Testis (tissue), 3 donors: ENCODE measurements around the gene L2HGDH. TPM values are rescaled to one million over a fixed set of nuclear protein-coding genes. Genes with fewer than 3 reads are reported as not detected.

Source experiments
- DNase-seq: peaks from one replicate; pipeline ENCODE4 v3.0.0-alpha.2; 2019
- H3K27ac ChIP-seq, 2 donors: fragments of 200-600 bp; sonication (generic); one replicate each; pipeline ENCODE4 v1.5.1; 2019
- H3K27me3 ChIP-seq: fragments of 200-600 bp; sonication (generic); one replicate; pipeline ENCODE4 v1.5.1; 2019
- H3K36me3 ChIP-seq: fragments of 200-600 bp; sonication (generic); one replicate; pipeline ENCODE4 v1.5.1; 2017; ENCODE audit warnings: low read depth; ENCODE audit errors: missing control alignments
- H3K4me1 ChIP-seq: fragments of 200-600 bp; sonication (generic); one replicate; pipeline ENCODE4 v1.5.1; 2019
- H3K4me3 ChIP-seq, 2 donors: fragments of 200-600 bp; sonication (generic); one replicate each; pipeline ENCODE4 v1.5.1; 2017 to 2019
- H3K9me3 ChIP-seq: fragments of 200-600 bp; sonication (generic); one replicate; pipeline ENCODE4 v1.5.1; 2017
- CTCF ChIP-seq, 3 experiments: fragments of 450-650 bp in 2 of 3; fragments of 200-600 bp in 1 of 3; sonication (generic) in 1 of 3; IDR thresholded peaks; one replicate each; pipeline ENCODE4 v1.5.1; 2016 to 2019; ENCODE audit warnings: antibody characterized with exemption in 3 of 3, mild to moderate bottlenecking in 2 of 3, moderate library complexity in 1 of 3
- POLR2A ChIP-seq: fragments of 450-650 bp; IDR thresholded peaks from one replicate; pipeline ENCODE4 v1.6.1; 2017; ENCODE audit warnings: antibody characterized with exemption, mild to moderate bottlenecking, moderate library complexity
- WGBS, 2 donors: methylation state at CpG; one replicate each; pipeline ENCODE4 v1.1.5; 2018; 5-methylcytosine and 5-hydroxymethylcytosine counted together
- intact Hi-C: fragments of 100-400 bp; cut with DNase I; formaldehyde crosslinking; loops from one replicate; pipeline ENCODE4 v1.15.1; 2023; ENCODE audit warnings: low total_unique reads
- polyA plus RNA-seq: library from polyadenylated mRNA; stranded (reverse); fragments of 350-450 nt; fragmentation: Illumina TruSeq; extraction: RNeasy Lipid Tissue Mini Kit (QIAGEN cat#74804); gene quantifications from one replicate; pipeline ENCODE4 v1.2.3, GENCODE V29; 2014; ENCODE audit warnings: low read depth, low replicate concordance; ENCODE audit not compliant: insufficient read depth
- total RNA-seq, 2 donors: library from RNA; depleted of rRNA; stranded (reverse); fragments of >200 nt; gene quantifications; one replicate each; pipeline ENCODE4 v1.2.3, GENCODE V29; 2016

L2HGDH gene
- total and polyA plus RNA-seq, 3 donors from 2014 or later, result 7.9 to 8.9 (median 8.5) TPM

- H3K4me3 ChIP-seq, result peak overlapping the region; percentile 75 to 85
- no peaks in the 10 kb centered on the region for H3K9me3 ChIP-seq
- H3K36me3 ChIP-seq, result no peaks in the 10 kb centered on the region
- WGBS, 2 donors, result 3% methylated on average over 10 to 18 of the region's 18 CpGs
- no peak for DNase-seq
- H3K4me1 ChIP-seq, result peaks cover 7% of the 10 kb centered on the region
- H3K27me3 ChIP-seq, result no peaks in the 10 kb centered on the region
- intact Hi-C loops, result loop anchor here (10.0 kb wide), 1 partner anchor 223 kb away; the partner anchor contains the start of gene MAP4K5
- peak overlapping the region; percentile 94 for H3K27ac ChIP-seq
- no peak for TF ChIP-seq POLR2A
- peak; percentile 18 to 64 (median 55) for TF ChIP-seq CTCF (IDR thresholded peaks at IDR 0.05)
Measured at GRCh38 chr14:50311337-50311971, 575 bp downstream of the L2HGDH start.

GRCh38 chr14:50310445-50310844 is 1.6 kb downstream of the L2HGDH start:
- intact Hi-C loops, result loop anchor here (10.0 kb wide), 1 partner anchor 224 kb away; the partner anchor contains the start of gene MAP4K5
- no peak overlapping the region for H3K27ac ChIP-seq
- no peak overlapping the region for H3K4me3 ChIP-seq
- H3K36me3 ChIP-seq, result no peaks in the 10 kb centered on the region
- no peaks in the 10 kb centered on the region for H3K27me3 ChIP-seq
- no peak for TF ChIP-seq POLR2A
- TF ChIP-seq CTCF (IDR thresholded peaks at IDR 0.05), result no peak
- 80% methylated on average over 4 of the region's 4 CpGs for WGBS, 2 donors
- no peak for DNase-seq
- H3K9me3 ChIP-seq, result no peaks in the 10 kb centered on the region
- H3K4me1 ChIP-seq, result peaks cover 7% of the 10 kb centered on the region

- intact Hi-C loops, result no loop called here
- no peak for TF ChIP-seq POLR2A
- TF ChIP-seq CTCF (IDR thresholded peaks at IDR 0.05), result no peak
- DNase-seq, result no peak
- WGBS, 2 donors, result 95 to 97% methylated on average over 4 of the region's 4 CpGs
- H3K27ac ChIP-seq, result no peak overlapping the region
- no peak overlapping the region for H3K4me3 ChIP-seq
- H3K4me1 ChIP-seq, result peaks cover 7% of the 10 kb centered on the region
- no peaks in the 10 kb centered on the region for H3K27me3 ChIP-seq
- no peaks in the 10 kb centered on the region for H3K36me3 ChIP-seq
- H3K9me3 ChIP-seq, result no peaks in the 10 kb centered on the region
Measured at GRCh38 chr14:50308363-50308915, 3.6 kb downstream of the L2HGDH start.

- no peak for DNase-seq
- 90 to 94% methylated on average over 8 of the region's 8 CpGs for WGBS, 2 donors
- no peaks in the 10 kb centered on the region for H3K36me3 ChIP-seq
- H3K27me3 ChIP-seq, result no peaks in the 10 kb centered on the region
- no peaks in the 10 kb centered on the region for H3K9me3 ChIP-seq
- intact Hi-C loops, result no loop called here
- no peak overlapping the region for H3K4me3 ChIP-seq
- H3K4me1 ChIP-seq, result no peaks in the 10 kb centered on the region
- H3K27ac ChIP-seq, result no peak overlapping the region
- no peak for TF ChIP-seq POLR2A
- TF ChIP-seq CTCF (IDR thresholded peaks at IDR 0.05), result no peak
Measured at GRCh38 chr14:50303744-50304471, 8.1 kb downstream of the L2HGDH start.
